Spleen (tissue), 7 donors: ENCODE results near the gene TSKS.

Experiments used
- CTCF ChIP-seq, 11 experiments: fragments of 200-600 bp in 7 of 11; fragments of 450-650 bp in 4 of 11; sonication (generic) in 4 of 11; IDR thresholded peaks in 8 of 11; conservative IDR thresholded peaks in 3 of 11; 1 replicate in 7 of 11; 2 replicates in 4 of 11; pipeline versions ENCODE4 v1.4.0 to v1.8.0; 2016 to 2021; ENCODE audit warnings: antibody characterized with exemption in 11 of 11, inconsistent platforms in 4 of 11, mild to moderate bottlenecking in 1 of 11
- POLR2A ChIP-seq, 3 donors: fragments of 450-650 bp; IDR thresholded peaks; one replicate each; pipeline ENCODE4 v1.5.1; 2017; ENCODE audit warnings: antibody characterized with exemption in 3 of 3, mild to moderate bottlenecking in 1 of 3
- POLR2AphosphoS5 ChIP-seq, 3 donors: sonication (generic); formaldehyde crosslinking; IDR thresholded peaks; one replicate each; pipeline ENCODE4 v1.5.1; 2017; ENCODE audit warnings: antibody characterized with exemption in 3 of 3
- donor health status: DM: no; HTN: no; CAD: no; lungs with moderate emphysema.
- donor health status: DM: no; HTN: no; CAD: no.
- donor health status: DM: no; HTN: no; CAD: no.

- TF ChIP-seq POLR2A (IDR thresholded peaks at IDR 0.05) (no peak), CTCF (IDR thresholded peaks at IDR 0.05 in 8 of 11, conservative IDR thresholded peaks at IDR 0.05 in 3 of 11) (no peak), POLR2AphosphoS5 (IDR thresholded peaks at IDR 0.05) (no peak)
Observed at GRCh38 chr19:49749771-49750170, 13.3 kb downstream of the TSKS start.
